Neural progenitor cell (in vitro differentiated cells): Measurements from ENCODE around the gene HECTD2. TPM values are rescaled to one million over a fixed set of nuclear protein-coding genes. Genes with fewer than 3 reads are reported as not detected.
"Not testable (repeated sequence)": the region's sequence is repeated elsewhere in the genome, so short reads cannot be mapped to it uniquely, and the experiment has no call there.

Experiments
- DNase-seq: peaks from one replicate; pipeline ENCODE4 v3.0.0-alpha.2; 2016; ENCODE audit warnings: low spot score
- H2AFZ ChIP-seq: fragments of 200-600 bp; sonication (generic); replicated peaks from 2 replicates; pipeline ENCODE4 v1.6.1; 2016; ENCODE audit warnings: antibody characterized with exemption
- H3F3A ChIP-seq: fragments of 200-600 bp; sonication (generic); 2 replicates; pipeline ENCODE4 v1.6.1; 2016; ENCODE audit warnings: antibody characterized with exemption, low read depth
- H3K27ac ChIP-seq: fragments of 200-600 bp; sonication (generic); 2 replicates; pipeline ENCODE4 v1.5.1; 2016; ENCODE audit warnings: mild to moderate bottlenecking
- H3K27me3 ChIP-seq: fragments of 200-600 bp; sonication (generic); 2 replicates; pipeline ENCODE4 v1.6.1; 2016; ENCODE audit warnings: mild to moderate bottlenecking, moderate library complexity
- H3K36me3 ChIP-seq: fragments of 200-600 bp; sonication (generic); 2 replicates; pipeline ENCODE4 v1.5.1; 2016
- H3K4me1 ChIP-seq: fragments of 200-600 bp; sonication (generic); 2 replicates; pipeline ENCODE4 v1.6.1; 2016; ENCODE audit warnings: mixed run types
- H3K4me2 ChIP-seq: fragments of 200-600 bp; sonication (generic); 2 replicates; pipeline ENCODE4 v1.6.1; 2016
- H3K4me3 ChIP-seq: fragments of 200-600 bp; sonication (generic); 2 replicates; pipeline ENCODE4 v1.5.1; 2016
- H3K79me2 ChIP-seq: fragments of 200-600 bp; sonication (generic); 2 replicates; pipeline ENCODE4 v1.6.1; 2016; ENCODE audit warnings: low read depth
- H3K9ac ChIP-seq: fragments of 200-600 bp; sonication (generic); 2 replicates; pipeline ENCODE4 v1.6.1; 2016
- H3K9me3 ChIP-seq: fragments of 200-600 bp; sonication (generic); 2 replicates; pipeline ENCODE4 v1.5.1; 2016; ENCODE audit warnings: low read depth
- H4K20me1 ChIP-seq: fragments of 200-600 bp; sonication (generic); 2 replicates; pipeline ENCODE4 v1.6.1; 2016; ENCODE audit warnings: low read depth
- H3K27ac Mint-ChIP-seq: 3 replicates; pipeline ENCODE4 v1.8.0; 2021; ENCODE audit warnings: mixed read lengths
- H3K27me3 Mint-ChIP-seq: 2 replicates; pipeline ENCODE4 v1.8.0; 2022; ENCODE audit warnings: low read depth, mild to moderate bottlenecking, inconsistent platforms, moderate library complexity, mixed read lengths; ENCODE audit not compliant: insufficient read depth
- H3K36me3 Mint-ChIP-seq: 3 replicates; pipeline ENCODE4 v1.8.0; 2021; ENCODE audit warnings: mixed read lengths
- H3K4me1 Mint-ChIP-seq: 3 replicates; pipeline ENCODE4 v1.8.0; 2021; ENCODE audit warnings: mixed read lengths
- H3K4me3 Mint-ChIP-seq: 3 replicates; pipeline ENCODE4 v1.8.0; 2021; ENCODE audit warnings: mild to moderate bottlenecking, moderate library complexity, mixed read lengths
- H3K9me3 Mint-ChIP-seq: 3 replicates; pipeline ENCODE4 v1.8.0; 2020; ENCODE audit warnings: mixed read lengths
- CTCF ChIP-seq: fragments of 200-600 bp; sonication (generic); IDR thresholded peaks from 2 replicates; pipeline ENCODE4 v1.5.1; 2017; ENCODE audit warnings: antibody characterized with exemption, mild to moderate bottlenecking
- EZH2 ChIP-seq: fragments of 200-600 bp; sonication (generic); IDR thresholded peaks from 2 replicates; pipeline ENCODE4 v1.6.1; 2017; ENCODE audit warnings: antibody characterized with exemption, mild to moderate bottlenecking, moderate library complexity
- EZH2phosphoT487 ChIP-seq: fragments of 200-600 bp; sonication (generic); IDR thresholded peaks from 2 replicates; pipeline ENCODE4 v1.6.1; 2017; ENCODE audit warnings: antibody characterized with exemption
- total RNA-seq: library from RNA; depleted of rRNA; stranded (reverse); fragments of >200 nt; gene quantifications from 2 replicates; pipeline ENCODE4 v1.2.3, GENCODE V29; 2015; ENCODE audit warnings: low replicate concordance

HECTD2 gene
- total RNA-seq, 1 donor from 2014 or later: 51.5 TPM

GRCh38 chr10:91528768-91529167, 118.6 kb downstream of the HECTD2 start:
- Histone ChIP-seq H2AFZ (no peak overlapping the region), H3K4me2 (no peak overlapping the region), H4K20me1 (no peaks in the 10 kb centered on the region), H3K9ac (no peak overlapping the region), H3K36me3 (no peaks in the 10 kb centered on the region), H3K79me2 (no peaks in the 10 kb centered on the region), H3K9me3 (no peaks in the 10 kb centered on the region), H3K27ac (no peak overlapping the region), H3K27me3 (no peaks in the 10 kb centered on the region), H3F3A (no peaks in the 10 kb centered on the region), H3K4me1 (no peaks in the 10 kb centered on the region), H3K4me3 (no peak overlapping the region)
- Mint-ChIP-seq H3K27ac (no peak overlapping the region), H3K4me1 (no peaks in the 10 kb centered on the region), H3K9me3 (no peaks in the 10 kb centered on the region), H3K4me3 (no peak overlapping the region), H3K27me3 (peaks cover 6% of the 10 kb centered on the region), H3K36me3 (no peaks in the 10 kb centered on the region)
- TF ChIP-seq CTCF (no peak), EZH2 (no peak), EZH2phosphoT487 (no peak)
- no peak for DNase-seq

GRCh38 chr10:91534789-91535188, 124.6 kb downstream of the HECTD2 start:
- not testable (repeated sequence) for H2AFZ ChIP-seq, H3K4me2 ChIP-seq, H3K36me3 ChIP-seq, H3K27ac ChIP-seq, H3K27ac Mint-ChIP-seq, DNase-seq, H3F3A ChIP-seq, H3K4me3 Mint-ChIP-seq, H3K9me3 ChIP-seq, H3K4me1 Mint-ChIP-seq, H3K79me2 ChIP-seq, H3K27me3 ChIP-seq, H3K9me3 Mint-ChIP-seq, H3K27me3 Mint-ChIP-seq, H4K20me1 ChIP-seq, H3K36me3 Mint-ChIP-seq, H3K4me1 ChIP-seq, H3K9ac ChIP-seq, H3K4me3 ChIP-seq

DNA sequence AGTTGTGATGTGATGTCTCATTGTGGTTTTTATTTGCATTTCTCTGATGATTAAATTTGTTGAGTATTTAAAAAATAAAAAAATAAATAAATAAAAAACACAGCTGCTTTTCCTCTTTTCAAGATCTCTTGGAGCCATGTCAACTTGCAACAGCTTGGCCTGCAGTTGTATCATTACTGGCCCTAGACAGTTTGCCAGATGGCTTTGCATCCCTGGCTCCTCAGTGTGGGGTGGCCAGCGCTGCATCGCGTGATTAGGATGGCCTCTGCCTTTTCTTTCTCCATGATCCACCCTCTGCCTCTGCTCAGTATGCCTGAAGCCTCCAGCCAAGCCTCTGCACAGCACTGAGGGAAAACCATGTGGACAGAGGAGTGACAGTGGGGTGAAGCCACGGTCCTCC, 126.0 kb downstream of the HECTD2 start:
- Mint-ChIP-seq H3K27me3 (peaks cover 5% of the 10 kb centered on the region), H3K4me3 (no peak overlapping the region), H3K36me3 (no peaks in the 10 kb centered on the region), H3K27ac (no peak overlapping the region), H3K4me1 (no peaks in the 10 kb centered on the region), H3K9me3 (peaks cover 2% of the 10 kb centered on the region)
- H3K9me3 ChIP-seq: no peaks in the 10 kb centered on the region
- no peak overlapping the region for H3K27ac ChIP-seq
- H3K79me2 ChIP-seq: no peaks in the 10 kb centered on the region
- H3F3A ChIP-seq: no peaks in the 10 kb centered on the region
- no peak overlapping the region for H2AFZ ChIP-seq
- no peaks in the 10 kb centered on the region for H4K20me1 ChIP-seq
- H3K4me3 ChIP-seq: no peak overlapping the region
- no peak overlapping the region for H3K9ac ChIP-seq
- H3K36me3 ChIP-seq: no peaks in the 10 kb centered on the region
- no peak for DNase-seq
- no peaks in the 10 kb centered on the region for H3K27me3 ChIP-seq
- H3K4me2 ChIP-seq: no peak overlapping the region
- H3K4me1 ChIP-seq: no peaks in the 10 kb centered on the region
- TF ChIP-seq EZH2phosphoT487: no peak
- TF ChIP-seq EZH2: no peak
- no peak for TF ChIP-seq CTCF

- TF ChIP-seq EZH2phosphoT487 (no peak), EZH2 (no peak)
- Mint-ChIP-seq H3K9me3 (peaks cover 2% of the 10 kb centered on the region), H3K27me3 (peaks cover 4% of the 10 kb centered on the region), H3K4me1 (peaks cover 5% of the 10 kb centered on the region), H3K36me3 (no peaks in the 10 kb centered on the region), H3K4me3 (no peak overlapping the region), H3K27ac (no peak overlapping the region)
- Histone ChIP-seq H3K27me3 (no peaks in the 10 kb centered on the region), H3K4me3 (no peak overlapping the region), H4K20me1 (no peaks in the 10 kb centered on the region), H3K79me2 (no peaks in the 10 kb centered on the region), H3F3A (no peaks in the 10 kb centered on the region), H2AFZ (no peak overlapping the region), H3K4me1 (no peaks in the 10 kb centered on the region), H3K27ac (no peak overlapping the region), H3K36me3 (no peaks in the 10 kb centered on the region), H3K9me3 (no peaks in the 10 kb centered on the region), H3K4me2 (no peak overlapping the region), H3K9ac (no peak overlapping the region)
- DNase-seq: no peak
Observed at GRCh38 chr10:91536733-91537132, 126.6 kb downstream of the HECTD2 start.
